HAP-1 (cell line): ENCODE measurements around the gene LYRM4.

Experiments
- DNase-seq, 2 experiments: peaks; one replicate each; pipeline ENCODE4 v3.0.0-alpha.2; 2016 to 2020; ENCODE audit warnings: low spot score in 2 of 2
- H3K27me3 ChIP-seq: fragments of 250-450 bp; sonication (Bioruptor Pico); 2 replicates; pipeline ENCODE4 v1.5.1; 2020; ENCODE audit warnings: low read depth, mild to moderate bottlenecking, moderate library complexity
- H3K36me3 ChIP-seq: fragments of 250-450 bp; sonication (Bioruptor Pico); replicated peaks from 2 replicates; pipeline ENCODE4 v1.5.1; 2020; ENCODE audit warnings: mild to moderate bottlenecking
- H3K4me1 ChIP-seq: fragments of 250-450 bp; sonication (Bioruptor Pico); 2 replicates; pipeline ENCODE4 v1.5.1; 2020; ENCODE audit warnings: mild to moderate bottlenecking
- H3K4me3 ChIP-seq: fragments of 250-450 bp; sonication (Bioruptor Pico); 2 replicates; pipeline ENCODE4 v1.5.1; 2020; ENCODE audit warnings: mild to moderate bottlenecking, moderate library complexity
- H3K9me3 ChIP-seq: fragments of 250-450 bp; sonication (Bioruptor Pico); 2 replicates; pipeline ENCODE4 v1.5.1; 2020; ENCODE audit warnings: mild to moderate bottlenecking, moderate library complexity
- in situ Hi-C: fragments of 300-500 bp; cut with MboI; formaldehyde crosslinking; loops from 3 replicates; pipeline ENCODE4 v1.14.3; 2020; ENCODE audit warnings: low sequenced_read_pairs, inconsistent platforms, mixed read lengths

Gene LYRM4

GRCh38 chr6:5099537-5099936, 161.2 kb downstream of the LYRM4 start:
- Histone ChIP-seq H3K4me3 (no peak overlapping the region), H3K4me1 (no peaks in the 10 kb centered on the region), H3K36me3 (no peaks in the 10 kb centered on the region), H3K27me3 (no peaks in the 10 kb centered on the region), H3K9me3 (no peaks in the 10 kb centered on the region)
- in situ Hi-C loops: no loop called here
- no peak for DNase-seq

- H3K4me3 ChIP-seq: no peak overlapping the region
- no peaks in the 10 kb centered on the region for H3K36me3 ChIP-seq
- no peaks in the 10 kb centered on the region for H3K4me1 ChIP-seq
- H3K27me3 ChIP-seq: no peaks in the 10 kb centered on the region
- DNase-seq: no peak
- no peaks in the 10 kb centered on the region for H3K9me3 ChIP-seq
- in situ Hi-C loops: no loop called here
Observed at GRCh38 chr6:5098501-5099270, 162.1 kb downstream of the LYRM4 start.

DNA sequence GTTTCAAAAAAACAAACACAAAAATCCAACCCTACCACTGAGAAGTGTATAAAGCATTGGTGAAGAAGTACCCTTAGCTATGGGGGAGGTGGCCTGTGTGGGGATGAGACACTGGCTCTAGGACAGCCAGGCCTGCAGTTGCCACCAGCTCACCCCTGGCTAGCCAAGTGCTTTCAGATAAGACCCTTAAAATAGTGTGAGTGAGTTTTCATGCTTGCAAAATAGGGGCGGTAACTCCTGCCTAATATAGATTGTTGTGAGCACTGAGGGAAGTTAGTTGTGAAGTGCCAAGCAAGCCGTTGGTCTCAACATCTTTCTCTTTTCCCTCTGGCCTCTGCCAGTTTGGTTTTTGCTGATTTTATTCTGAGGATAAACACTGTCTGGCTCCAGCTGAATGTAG, 164.3 kb downstream of the LYRM4 start:
- in situ Hi-C loops: no loop called here
- H3K36me3 ChIP-seq: no peaks in the 10 kb centered on the region

GRCh38 chr6:5095236-5095635, 165.5 kb downstream of the LYRM4 start:
- Histone ChIP-seq H3K27me3 (no peaks in the 10 kb centered on the region), H3K4me1 (no peaks in the 10 kb centered on the region), H3K36me3 (no peaks in the 10 kb centered on the region), H3K9me3 (no peaks in the 10 kb centered on the region), H3K4me3 (no peak overlapping the region)
- in situ Hi-C loops: no loop called here
- DNase-seq: no peak

More for the DNA sequence above, 164.3 kb downstream of the LYRM4 start:
- H3K4me1 ChIP-seq: no peaks in the 10 kb centered on the region
- no peak for DNase-seq
- no peaks in the 10 kb centered on the region for H3K27me3 ChIP-seq
- no peak overlapping the region for H3K4me3 ChIP-seq
- no peaks in the 10 kb centered on the region for H3K9me3 ChIP-seq

- Histone ChIP-seq H3K4me3 (no peak overlapping the region), H3K9me3 (no peaks in the 10 kb centered on the region), H3K36me3 (no peaks in the 10 kb centered on the region), H3K27me3 (no peaks in the 10 kb centered on the region), H3K4me1 (no peaks in the 10 kb centered on the region)
- in situ Hi-C loops: no loop called here
- DNase-seq: no peak
Observed at GRCh38 chr6:5094327-5094726, 166.4 kb downstream of the LYRM4 start.

DNA sequence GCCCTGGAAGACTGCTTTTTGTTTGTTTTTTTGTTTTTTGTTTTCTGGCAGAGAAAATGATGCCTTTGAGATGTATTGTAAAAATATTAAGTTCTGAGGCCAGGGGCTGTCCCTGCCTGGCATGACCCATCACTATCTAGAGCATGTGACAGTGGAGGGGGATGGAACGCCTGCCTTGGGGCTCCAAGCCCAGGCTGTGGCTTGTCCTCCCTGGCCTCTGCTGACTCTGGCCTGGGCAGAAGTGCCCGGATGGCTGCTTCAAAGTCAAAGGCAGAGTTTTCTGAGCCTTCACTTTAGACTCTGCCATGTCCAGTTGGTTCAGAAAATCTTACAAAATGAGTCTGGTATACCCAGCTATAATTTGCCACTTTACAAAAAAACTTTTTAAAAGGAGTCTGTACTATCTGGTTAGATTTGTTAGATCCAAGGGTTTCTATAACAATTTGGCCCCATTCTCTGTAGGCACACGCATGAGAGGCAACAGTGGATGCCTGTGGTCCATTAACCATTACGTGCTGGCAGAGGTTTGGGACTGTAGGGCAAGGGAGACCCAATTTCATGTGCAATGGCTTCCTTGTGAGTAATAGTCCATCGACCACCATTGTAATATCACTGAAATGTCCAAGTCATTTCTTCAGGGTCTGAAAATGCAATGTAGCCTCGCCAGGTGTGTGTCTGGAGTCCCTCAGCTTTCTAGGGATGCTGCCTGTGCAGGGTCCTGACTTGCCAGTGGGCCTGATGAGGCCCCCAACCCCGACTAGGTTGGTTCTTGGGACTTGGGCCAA, 167.3 kb downstream of the LYRM4 start:
- Histone ChIP-seq H3K9me3 (no peaks in the 10 kb centered on the region), H3K4me3 (no peak overlapping the region), H3K4me1 (no peaks in the 10 kb centered on the region), H3K27me3 (no peaks in the 10 kb centered on the region), H3K36me3 (no peaks in the 10 kb centered on the region)
- in situ Hi-C loops: no loop called here
- DNase-seq: no peak

- no peaks in the 10 kb centered on the region for H3K9me3 ChIP-seq
- no peak overlapping the region for H3K4me3 ChIP-seq
- no peaks in the 10 kb centered on the region for H3K27me3 ChIP-seq
Observed at GRCh38 chr6:5091210-5092069, 169.3 kb downstream of the LYRM4 start.

GRCh38 chr6:5090603-5091002, 170.1 kb downstream of the LYRM4 start:
- H3K36me3 ChIP-seq: no peaks in the 10 kb centered on the region
- H3K4me1 ChIP-seq: no peaks in the 10 kb centered on the region
- no peak for DNase-seq
- no peaks in the 10 kb centered on the region for H3K27me3 ChIP-seq
- no peak overlapping the region for H3K4me3 ChIP-seq
- in situ Hi-C loops: no loop called here
- no peaks in the 10 kb centered on the region for H3K9me3 ChIP-seq

More at GRCh38 chr6:5091210-5092069, 169.3 kb downstream of the LYRM4 start:
- no peak for DNase-seq
- no peaks in the 10 kb centered on the region for H3K4me1 ChIP-seq
- no peaks in the 10 kb centered on the region for H3K36me3 ChIP-seq
- in situ Hi-C loops: no loop called here

GRCh38 chr6:5089481-5090438, 171.0 kb downstream of the LYRM4 start:
- H3K27me3 ChIP-seq: no peaks in the 10 kb centered on the region
- no peaks in the 10 kb centered on the region for H3K4me1 ChIP-seq
- no peak for DNase-seq
- no peak overlapping the region for H3K4me3 ChIP-seq
- no peaks in the 10 kb centered on the region for H3K9me3 ChIP-seq
- in situ Hi-C loops: no loop called here
- no peaks in the 10 kb centered on the region for H3K36me3 ChIP-seq

DNA sequence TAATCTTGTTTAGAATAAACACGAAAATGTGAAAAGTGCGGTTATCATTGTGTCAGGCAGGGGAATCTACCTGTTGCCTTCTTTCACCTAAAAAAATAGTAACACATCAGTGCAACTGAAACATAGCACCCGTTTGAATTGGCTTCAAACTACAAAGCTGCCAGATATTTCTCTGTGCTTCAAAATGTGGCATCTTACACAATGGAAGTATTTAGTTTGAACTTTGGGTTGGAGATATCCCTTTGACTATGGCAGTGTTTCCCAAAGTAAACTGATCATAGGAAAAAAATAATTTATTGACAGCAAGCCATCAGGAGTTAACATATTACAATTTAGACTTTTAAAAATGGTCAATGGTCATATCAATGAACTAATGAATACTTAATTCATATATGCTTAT, 172.0 kb downstream of the LYRM4 start:
- Histone ChIP-seq H3K36me3 (no peaks in the 10 kb centered on the region), H3K4me1 (peaks cover 3% of the 10 kb centered on the region), H3K4me3 (no peak overlapping the region), H3K27me3 (no peaks in the 10 kb centered on the region), H3K9me3 (no peaks in the 10 kb centered on the region)
- no peak for DNase-seq
- in situ Hi-C loops: no loop called here

GRCh38 chr6:5087389-5087788, 173.4 kb downstream of the LYRM4 start:
- no peaks in the 10 kb centered on the region for H3K9me3 ChIP-seq
- no peak for DNase-seq
- no peaks in the 10 kb centered on the region for H3K36me3 ChIP-seq
- in situ Hi-C loops: no loop called here
- H3K4me3 ChIP-seq: no peak overlapping the region
- no peaks in the 10 kb centered on the region for H3K27me3 ChIP-seq
- H3K4me1 ChIP-seq: peaks cover 11% of the 10 kb centered on the region

- DNase-seq: no peak
- no peak overlapping the region for H3K4me3 ChIP-seq
- no peaks in the 10 kb centered on the region for H3K9me3 ChIP-seq
- no peaks in the 10 kb centered on the region for H3K27me3 ChIP-seq
- in situ Hi-C loops: no loop called here
- H3K4me1 ChIP-seq: peaks cover 15% of the 10 kb centered on the region
- no peaks in the 10 kb centered on the region for H3K36me3 ChIP-seq
Observed at GRCh38 chr6:5086294-5086890, 174.4 kb downstream of the LYRM4 start.
